Spleen (tissue), 7 donors: ENCODE measurements around the gene PRELID3B.
A peak's percentile ranks its signal among the peaks of the same experiment; 100 is the strongest.

Experiments used
- POLR2A ChIP-seq, 3 donors: fragments of 450-650 bp; IDR thresholded peaks; one replicate each; pipeline ENCODE4 v1.5.1; 2017; ENCODE audit warnings: antibody characterized with exemption in 3 of 3, mild to moderate bottlenecking in 1 of 3
- POLR2AphosphoS5 ChIP-seq, 3 donors: sonication (generic); formaldehyde crosslinking; IDR thresholded peaks; one replicate each; pipeline ENCODE4 v1.5.1; 2017; ENCODE audit warnings: antibody characterized with exemption in 3 of 3
- TF ChIP-seq, protein P1 (sequence below), 11 experiments: fragments of 200-600 bp in 7 of 11; fragments of 450-650 bp in 4 of 11; sonication (generic) in 4 of 11; IDR thresholded peaks in 8 of 11; conservative IDR thresholded peaks in 3 of 11; 1 replicate in 7 of 11; 2 replicates in 4 of 11; pipeline versions ENCODE4 v1.4.0 to v1.8.0; 2016 to 2021; ENCODE audit warnings: antibody characterized with exemption in 11 of 11, inconsistent platforms in 4 of 11, mild to moderate bottlenecking in 1 of 11
- donor health status: DM: no; HTN: no; CAD: no; lungs with moderate emphysema.
- donor health status: DM: no; HTN: no; CAD: no.
- donor health status: DM: no; HTN: no; CAD: no.

- no peak for TF ChIP-seq POLR2A (IDR thresholded peaks at IDR 0.05)
- peak in 1 of 3 donors; percentile 5 for TF ChIP-seq POLR2AphosphoS5 (IDR thresholded peaks at IDR 0.05)
- TF ChIP-seq, protein P1, sequence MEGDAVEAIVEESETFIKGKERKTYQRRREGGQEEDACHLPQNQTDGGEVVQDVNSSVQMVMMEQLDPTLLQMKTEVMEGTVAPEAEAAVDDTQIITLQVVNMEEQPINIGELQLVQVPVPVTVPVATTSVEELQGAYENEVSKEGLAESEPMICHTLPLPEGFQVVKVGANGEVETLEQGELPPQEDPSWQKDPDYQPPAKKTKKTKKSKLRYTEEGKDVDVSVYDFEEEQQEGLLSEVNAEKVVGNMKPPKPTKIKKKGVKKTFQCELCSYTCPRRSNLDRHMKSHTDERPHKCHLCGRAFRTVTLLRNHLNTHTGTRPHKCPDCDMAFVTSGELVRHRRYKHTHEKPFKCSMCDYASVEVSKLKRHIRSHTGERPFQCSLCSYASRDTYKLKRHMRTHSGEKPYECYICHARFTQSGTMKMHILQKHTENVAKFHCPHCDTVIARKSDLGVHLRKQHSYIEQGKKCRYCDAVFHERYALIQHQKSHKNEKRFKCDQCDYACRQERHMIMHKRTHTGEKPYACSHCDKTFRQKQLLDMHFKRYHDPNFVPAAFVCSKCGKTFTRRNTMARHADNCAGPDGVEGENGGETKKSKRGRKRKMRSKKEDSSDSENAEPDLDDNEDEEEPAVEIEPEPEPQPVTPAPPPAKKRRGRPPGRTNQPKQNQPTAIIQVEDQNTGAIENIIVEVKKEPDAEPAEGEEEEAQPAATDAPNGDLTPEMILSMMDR (IDR thresholded peaks at IDR 0.05 in 8 of 11, conservative IDR thresholded peaks at IDR 0.05 in 3 of 11) = no peak
Measured at GRCh38 chr20:58989196-58989595, 53.4 kb downstream of the PRELID3B start.
